ENCODE data around the gene TLE3.

- TF ChIP-seq POLR2A (IDR thresholded peaks at IDR 0.05; ENCODE audit: low read length) (no peak), GATA1 (IDR thresholded peaks at IDR 0.05; ENCODE audit: low read depth, low read length) (no peak)
These were observed 9.3 kb downstream of the TLE3 start for GRCh38 chr15:70088455-70088854.
